Mesendoderm (in vitro differentiated cells): ENCODE measurements around the gene ARHGEF10L.
"Not testable (repeated sequence)": the region's sequence is repeated elsewhere in the genome, so short reads cannot be mapped to it uniquely, and the experiment has no call there.

Source experiments
- DNase-seq: peaks from one replicate; pipeline ENCODE4 v3.0.0; 2013
- H2AK5ac ChIP-seq: 2 replicates; pipeline ENCODE4 v1.6.1; 2013; ENCODE audit warnings: low read length, inconsistent platforms
- H2BK120ac ChIP-seq: 2 replicates; pipeline ENCODE4 v1.6.1; 2013; ENCODE audit warnings: low read depth, mild to moderate bottlenecking, low read length, moderate library complexity, mixed read lengths
- H2BK15ac ChIP-seq: replicated peaks from 2 replicates; pipeline ENCODE4 v1.6.1; 2013; ENCODE audit warnings: low read depth, mild to moderate bottlenecking, moderate library complexity
- H2BK5ac ChIP-seq: 2 replicates; pipeline ENCODE4 v1.6.1; 2013; ENCODE audit warnings: low read length, inconsistent platforms
- H3K18ac ChIP-seq: 2 replicates; pipeline ENCODE4 v1.6.1; 2013; ENCODE audit warnings: mild to moderate bottlenecking, low read length, mixed read lengths
- H3K23ac ChIP-seq: one replicate; pipeline ENCODE4 v1.6.1; 2013; ENCODE audit warnings: low read length
- H3K27ac ChIP-seq: 2 replicates; pipeline ENCODE4 v1.5.1; 2013; ENCODE audit warnings: low read depth, mild to moderate bottlenecking, inconsistent platforms, low read length, moderate library complexity
- H3K27me3 ChIP-seq: 2 replicates; pipeline ENCODE4 v1.6.1; 2013; ENCODE audit warnings: low read length, control low read depth, mild to moderate bottlenecking, inconsistent platforms; ENCODE audit not compliant: insufficient read depth, poor library complexity
- H3K36me3 ChIP-seq: 2 replicates; pipeline ENCODE4 v1.6.1; 2013; ENCODE audit warnings: low read length, inconsistent platforms; ENCODE audit not compliant: control insufficient read depth, insufficient read depth
- H3K4ac ChIP-seq: one replicate; pipeline ENCODE4 v1.6.1; 2013; ENCODE audit warnings: low read depth, mild to moderate bottlenecking, low read length, moderate library complexity
- H3K4me1 ChIP-seq: 2 replicates; pipeline ENCODE4 v1.6.1; 2013; ENCODE audit warnings: low read depth, low read length, inconsistent platforms; ENCODE audit not compliant: control insufficient read depth
- H3K4me2 ChIP-seq: 2 replicates; pipeline ENCODE4 v1.6.1; 2013; ENCODE audit warnings: low read length
- H3K4me3 ChIP-seq: 2 replicates; pipeline ENCODE4 v1.5.1; 2013; ENCODE audit warnings: mild to moderate bottlenecking, low read length
- H3K56ac ChIP-seq: one replicate; pipeline ENCODE4 v1.6.1; 2013; ENCODE audit warnings: low read length
- H3K79me1 ChIP-seq: 2 replicates; pipeline ENCODE4 v1.6.1; 2013; ENCODE audit warnings: low read length, inconsistent platforms
- H3K79me2 ChIP-seq: 2 replicates; pipeline ENCODE4 v1.6.1; 2013; ENCODE audit warnings: mild to moderate bottlenecking, low read length; ENCODE audit not compliant: control insufficient read depth, insufficient read depth
- H3K9ac ChIP-seq: 2 replicates; pipeline ENCODE4 v1.6.1; 2013; ENCODE audit warnings: low read length, inconsistent platforms
- H4K5ac ChIP-seq: one replicate; pipeline ENCODE4 v1.6.1; 2013; ENCODE audit warnings: low read length
- H4K8ac ChIP-seq: one replicate; pipeline ENCODE4 v1.6.1; 2013; ENCODE audit warnings: low read depth, mild to moderate bottlenecking, control low read depth, low read length, moderate library complexity
- WGBS: extraction: QIAGEN DNeasy Blood & Tissue Kit; methylation state at CpG from one replicate; pipeline ENCODE4 v1.1.7; 2013; ENCODE audit warnings: low lambda C conversion rate, missing lambda C conversion rate; ENCODE audit not compliant: insufficient coverage; ENCODE audit errors: extremely low coverage; 5-methylcytosine and 5-hydroxymethylcytosine counted together

Gene ARHGEF10L

GRCh38 chr1:17743008-17743647 is 203.6 kb downstream of the ARHGEF10L start:
- Histone ChIP-seq H3K79me1 (no peaks in the 10 kb centered on the region), H2BK5ac (no peak overlapping the region), H3K56ac (no peak overlapping the region), H3K27me3 (no peaks in the 10 kb centered on the region), H3K27ac (no peak overlapping the region), H3K18ac (no peak overlapping the region), H2BK15ac (no peak overlapping the region), H4K5ac (no peak overlapping the region), H3K9ac (no peak overlapping the region), H3K36me3 (no peaks in the 10 kb centered on the region), H3K4me1 (no peaks in the 10 kb centered on the region), H3K23ac (no peak overlapping the region), H3K4me3 (no peak overlapping the region), H3K79me2 (no peaks in the 10 kb centered on the region), H3K4ac (no peak overlapping the region), H3K4me2 (no peak overlapping the region), H4K8ac (no peak overlapping the region), H2BK120ac (no peak overlapping the region), H2AK5ac (no peak overlapping the region)
- no peak for DNase-seq
- WGBS: no CpG with 5 or more reads among the region's 11 CpGs

GRCh38 chr1:17743925-17744324 is 204.4 kb downstream of the ARHGEF10L start:
- no peaks in the 10 kb centered on the region for H3K79me1 ChIP-seq
- H3K4me1 ChIP-seq: no peaks in the 10 kb centered on the region
- no peak overlapping the region for H2BK15ac ChIP-seq
- no peak for DNase-seq
- no CpG with 5 or more reads among the region's 3 CpGs for WGBS
- H3K27me3 ChIP-seq: no peaks in the 10 kb centered on the region
- no peak overlapping the region for H3K18ac ChIP-seq
- no peak overlapping the region for H4K8ac ChIP-seq
- no peak overlapping the region for H3K4me3 ChIP-seq
- no peak overlapping the region for H3K23ac ChIP-seq
- H2BK5ac ChIP-seq: no peak overlapping the region
- no peak overlapping the region for H3K4me2 ChIP-seq
- H4K5ac ChIP-seq: no peak overlapping the region
- H3K4ac ChIP-seq: no peak overlapping the region
- no peaks in the 10 kb centered on the region for H3K79me2 ChIP-seq
- no peak overlapping the region for H2BK120ac ChIP-seq
- H3K56ac ChIP-seq: no peak overlapping the region
- H3K36me3 ChIP-seq: no peaks in the 10 kb centered on the region
- H2AK5ac ChIP-seq: no peak overlapping the region
- H3K9ac ChIP-seq: no peak overlapping the region
- H3K27ac ChIP-seq: no peak overlapping the region

- Histone ChIP-seq H2BK120ac (no peak overlapping the region), H3K4me3 (no peak overlapping the region), H3K36me3 (no peaks in the 10 kb centered on the region), H2BK15ac (no peak overlapping the region), H3K18ac (no peak overlapping the region), H4K5ac (no peak overlapping the region), H4K8ac (no peak overlapping the region), H3K56ac (no peak overlapping the region), H3K4me2 (no peak overlapping the region), H3K27me3 (no peaks in the 10 kb centered on the region), H3K4ac (no peak overlapping the region), H3K9ac (no peak overlapping the region), H3K79me2 (no peaks in the 10 kb centered on the region), H2BK5ac (no peak overlapping the region), H3K23ac (no peak overlapping the region), H3K27ac (no peak overlapping the region), H3K79me1 (no peaks in the 10 kb centered on the region), H3K4me1 (no peaks in the 10 kb centered on the region), H2AK5ac (no peak overlapping the region)
- WGBS: no CpG with 5 or more reads among the region's 11 CpGs
- no peak for DNase-seq
Measured at GRCh38 chr1:17744666-17745478, 205.4 kb downstream of the ARHGEF10L start.

- no peak overlapping the region for H2BK5ac ChIP-seq
- H3K4ac ChIP-seq: no peak overlapping the region
- H3K4me3 ChIP-seq: no peak overlapping the region
- H3K9ac ChIP-seq: no peak overlapping the region
- no peaks in the 10 kb centered on the region for H3K79me2 ChIP-seq
- no peaks in the 10 kb centered on the region for H3K27me3 ChIP-seq
- WGBS: no CpG with 5 or more reads among the region's 3 CpGs
- no peaks in the 10 kb centered on the region for H3K4me1 ChIP-seq
- no peak for DNase-seq
- no peak overlapping the region for H2AK5ac ChIP-seq
- no peaks in the 10 kb centered on the region for H3K79me1 ChIP-seq
- H3K23ac ChIP-seq: no peak overlapping the region
- H3K4me2 ChIP-seq: no peak overlapping the region
- no peak overlapping the region for H4K8ac ChIP-seq
- no peaks in the 10 kb centered on the region for H3K36me3 ChIP-seq
- no peak overlapping the region for H3K56ac ChIP-seq
- no peak overlapping the region for H3K18ac ChIP-seq
- no peak overlapping the region for H3K27ac ChIP-seq
- H2BK15ac ChIP-seq: no peak overlapping the region
- H2BK120ac ChIP-seq: no peak overlapping the region
- no peak overlapping the region for H4K5ac ChIP-seq
Measured at GRCh38 chr1:17745479-17745955, 206.0 kb downstream of the ARHGEF10L start.

GRCh38 chr1:17746281-17746680 is 206.8 kb downstream of the ARHGEF10L start:
- not testable (repeated sequence) for H3K36me3 ChIP-seq, H3K4me3 ChIP-seq, H3K4me2 ChIP-seq, H3K9ac ChIP-seq, H2BK15ac ChIP-seq, H3K27me3 ChIP-seq, H3K79me2 ChIP-seq, H3K79me1 ChIP-seq, H4K5ac ChIP-seq, H2AK5ac ChIP-seq, DNase-seq, H3K56ac ChIP-seq, H3K4me1 ChIP-seq, H3K18ac ChIP-seq, H2BK120ac ChIP-seq, H4K8ac ChIP-seq, H3K27ac ChIP-seq, H2BK5ac ChIP-seq, H3K23ac ChIP-seq, H3K4ac ChIP-seq
- WGBS: no CpG with 5 or more reads among the region's 2 CpGs
